Measurements from ENCODE around the gene ZNF816.
A peak's percentile ranks its signal among the peaks of the same experiment; 100 is the strongest.
"Not testable (repeated sequence)": the region's sequence is repeated elsewhere in the genome, so short reads cannot be mapped to it uniquely, and the experiment has no call there.

Gene ZNF816

GRCh38 chr19:52938761-52939160 is 23.9 kb downstream of the ZNF816 start:
- no peak overlapping the region for H3K27ac ChIP-seq
- TF ChIP-seq CTCF (IDR thresholded peaks at IDR 0.05; ENCODE audit: low read depth, low read length): no peak
- no peak for DNase-seq
- H3K9me3 ChIP-seq (ENCODE audit: severe bottlenecking): no peaks in the 10 kb centered on the region
- no peaks in the 10 kb centered on the region for H3K27me3 ChIP-seq (ENCODE audit: insufficient read depth, low read depth, severe bottlenecking)
- H3K4me3 ChIP-seq (ENCODE audit: low read depth, low read length): no peak overlapping the region
- peaks cover 28% of the 10 kb centered on the region for H3K36me3 ChIP-seq

- no peak for DNase-seq
- Histone ChIP-seq H3K36me3 (peaks cover 32% of the 10 kb centered on the region), H3K27me3 (ENCODE audit: insufficient read depth, low read depth, severe bottlenecking) (no peaks in the 10 kb centered on the region), H3K4me3 (ENCODE audit: low read depth, low read length) (no peak overlapping the region), H3K9me3 (ENCODE audit: severe bottlenecking) (no peaks in the 10 kb centered on the region), H3K27ac (peak overlapping the region; percentile 85)
- no peak for TF ChIP-seq CTCF (IDR thresholded peaks at IDR 0.05; ENCODE audit: low read depth, low read length)
Observed at GRCh38 chr19:52936954-52937325, 25.7 kb downstream of the ZNF816 start.

- H3K27ac ChIP-seq: peak overlapping the region; percentile 85
- DNase-seq: peak; percentile 84
Observed at GRCh38 chr19:52936151-52936953, 26.3 kb downstream of the ZNF816 start.

GRCh38 chr19:52935434-52935833 is 27.2 kb downstream of the ZNF816 start:
- peaks cover 35% of the 10 kb centered on the region for H3K36me3 ChIP-seq
- no peaks in the 10 kb centered on the region for H3K9me3 ChIP-seq (ENCODE audit: severe bottlenecking)
- peak overlapping the region; percentile 85 for H3K27ac ChIP-seq
- TF ChIP-seq CTCF (IDR thresholded peaks at IDR 0.05; ENCODE audit: low read depth, low read length): no peak
- H3K4me3 ChIP-seq (ENCODE audit: low read depth, low read length): no peak overlapping the region
- DNase-seq: no peak
- no peaks in the 10 kb centered on the region for H3K27me3 ChIP-seq (ENCODE audit: insufficient read depth, low read depth, severe bottlenecking)

More at GRCh38 chr19:52936151-52936953, 26.3 kb downstream of the ZNF816 start:
- Histone ChIP-seq H3K9me3 (ENCODE audit: severe bottlenecking) (no peaks in the 10 kb centered on the region), H3K4me3 (ENCODE audit: low read depth, low read length) (no peak overlapping the region), H3K27me3 (ENCODE audit: insufficient read depth, low read depth, severe bottlenecking) (no peaks in the 10 kb centered on the region), H3K36me3 (peaks cover 32% of the 10 kb centered on the region)
- TF ChIP-seq CTCF (IDR thresholded peaks at IDR 0.05; ENCODE audit: low read depth, low read length): no peak

GRCh38 chr19:52924641-52925040 is 38.0 kb downstream of the ZNF816 start:
- not testable (repeated sequence) for H3K4me3 ChIP-seq (ENCODE audit: low read depth, low read length); H3K27me3 ChIP-seq (ENCODE audit: insufficient read depth, low read depth, severe bottlenecking); DNase-seq; H3K9me3 ChIP-seq (ENCODE audit: severe bottlenecking)
- Histone ChIP-seq H3K27ac (peak overlapping the region; percentile 19), H3K36me3 (peaks cover 40% of the 10 kb centered on the region)

- Histone ChIP-seq H3K27me3 (ENCODE audit: insufficient read depth, low read depth, severe bottlenecking) (no peaks in the 10 kb centered on the region), H3K4me3 (ENCODE audit: low read depth, low read length) (0 out of 2 replicates have a peak overlapping the region, but pooled peaks have one; percentile 90), H3K9me3 (ENCODE audit: severe bottlenecking) (no peaks in the 10 kb centered on the region), H3K36me3 (peaks cover 34% of the 10 kb centered on the region), H3K27ac (peak overlapping the region; percentile 43)
- DNase-seq: peak; percentile 77
- TF ChIP-seq CTCF (IDR thresholded peaks at IDR 0.05; ENCODE audit: low read depth, low read length): no peak
Observed at GRCh38 chr19:52923778-52924593, 38.7 kb downstream of the ZNF816 start.
